ENCODE data around the gene ASIP.
A peak's percentile ranks its signal among the peaks of the same experiment; 100 is the strongest.
"Not testable (repeated sequence)": the region's sequence is repeated elsewhere in the genome, so short reads cannot be mapped to it uniquely, and the experiment has no call there.

The ASIP gene

GRCh38 chr20:34290471-34290870, 49.2 kb downstream of the ASIP start:
- no peak for DNase-seq

DNA sequence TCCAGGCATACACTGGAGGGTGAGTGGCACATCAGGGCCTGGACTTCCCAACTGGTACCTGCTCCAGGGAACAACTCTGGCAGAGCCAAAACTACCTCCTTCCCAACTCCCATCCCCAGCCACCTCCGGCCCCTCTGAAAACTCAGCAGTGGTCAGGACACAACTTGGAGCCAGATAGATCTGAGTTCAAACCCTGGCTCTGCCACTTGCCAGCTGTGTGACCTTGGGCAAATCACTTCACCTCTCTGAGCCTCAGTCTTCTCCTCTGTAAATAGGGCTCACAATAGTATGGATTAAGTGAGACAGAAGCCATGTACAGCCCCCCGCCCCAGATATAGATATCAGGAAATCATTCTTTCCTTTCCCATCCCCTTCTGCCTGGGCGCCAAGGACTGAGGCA, 51.3 kb downstream of the ASIP start:
- no peak for DNase-seq

DNA sequence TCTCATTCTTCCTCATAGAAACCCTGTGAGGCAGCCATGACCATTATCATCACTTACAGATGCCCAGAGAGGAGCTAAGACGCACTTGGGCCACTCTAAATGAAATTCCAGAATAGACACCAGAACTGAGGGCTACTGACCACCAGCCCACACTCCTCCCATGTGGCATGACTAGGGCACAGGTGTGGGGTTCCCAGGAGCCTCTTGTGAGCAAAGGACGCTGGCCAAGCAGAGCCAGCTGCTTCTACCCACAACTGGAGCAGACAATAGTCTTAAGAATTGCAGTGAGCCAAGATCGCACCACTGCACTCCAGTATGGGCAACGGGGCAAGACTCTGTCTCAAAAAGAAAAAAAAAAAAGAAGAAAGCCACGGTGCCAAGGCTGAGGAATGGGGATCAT, 51.9 kb downstream of the ASIP start:
- no peak for DNase-seq

- no peak for DNase-seq
These were observed 52.4 kb downstream of the ASIP start for GRCh38 chr20:34293589-34293988.

- DNase-seq: no peak
These were observed 53.3 kb downstream of the ASIP start for GRCh38 chr20:34294563-34294962.

DNA sequence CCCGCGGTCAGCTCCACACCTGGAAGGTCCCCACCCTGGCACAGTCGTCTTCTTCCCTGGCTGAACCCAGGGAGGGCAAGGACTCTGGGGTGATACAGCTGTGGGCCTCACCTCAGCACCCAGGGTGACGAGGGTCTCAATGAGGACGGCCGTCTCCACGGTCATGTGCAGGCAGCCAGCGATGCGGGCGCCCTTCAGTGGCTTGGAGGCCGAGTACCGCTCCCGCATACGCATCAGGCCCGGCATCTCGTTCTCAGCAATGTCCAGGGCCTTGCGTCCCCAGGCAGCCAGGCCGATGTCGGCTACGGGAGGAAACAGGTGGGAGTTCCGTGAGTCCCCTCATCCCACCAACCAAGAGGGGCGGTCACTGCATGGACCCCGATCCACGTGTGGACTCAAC, 54.1 kb downstream of the ASIP start:
- no peak for DNase-seq

GRCh38 chr20:34296468-34296867, 55.2 kb downstream of the ASIP start:
- no peak for DNase-seq

DNA sequence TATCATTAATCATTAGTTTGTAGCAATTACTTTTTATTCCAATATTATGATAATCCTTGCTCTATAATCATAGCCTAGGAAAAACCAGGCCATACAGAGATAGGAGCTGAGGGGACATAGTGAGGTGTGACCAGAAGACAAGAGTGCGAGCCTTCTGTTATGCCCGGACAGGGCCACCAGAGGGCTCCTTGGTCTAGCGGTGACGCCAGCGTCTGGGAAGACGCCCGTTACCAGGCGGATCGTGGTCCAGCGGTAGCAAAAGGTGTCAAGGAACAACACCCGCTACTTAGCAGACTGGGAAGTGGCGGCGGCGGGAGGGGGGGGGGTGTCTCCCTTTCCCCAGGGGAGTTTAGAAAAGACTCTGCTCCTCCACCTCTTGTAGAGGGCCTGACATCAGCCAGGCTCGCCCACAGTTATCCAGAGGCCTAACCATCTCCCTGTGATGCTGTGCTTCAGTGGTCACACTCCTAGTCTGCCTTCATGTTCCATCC, 57.1 kb downstream of the ASIP start:
- not testable (repeated sequence) for DNase-seq

DNA sequence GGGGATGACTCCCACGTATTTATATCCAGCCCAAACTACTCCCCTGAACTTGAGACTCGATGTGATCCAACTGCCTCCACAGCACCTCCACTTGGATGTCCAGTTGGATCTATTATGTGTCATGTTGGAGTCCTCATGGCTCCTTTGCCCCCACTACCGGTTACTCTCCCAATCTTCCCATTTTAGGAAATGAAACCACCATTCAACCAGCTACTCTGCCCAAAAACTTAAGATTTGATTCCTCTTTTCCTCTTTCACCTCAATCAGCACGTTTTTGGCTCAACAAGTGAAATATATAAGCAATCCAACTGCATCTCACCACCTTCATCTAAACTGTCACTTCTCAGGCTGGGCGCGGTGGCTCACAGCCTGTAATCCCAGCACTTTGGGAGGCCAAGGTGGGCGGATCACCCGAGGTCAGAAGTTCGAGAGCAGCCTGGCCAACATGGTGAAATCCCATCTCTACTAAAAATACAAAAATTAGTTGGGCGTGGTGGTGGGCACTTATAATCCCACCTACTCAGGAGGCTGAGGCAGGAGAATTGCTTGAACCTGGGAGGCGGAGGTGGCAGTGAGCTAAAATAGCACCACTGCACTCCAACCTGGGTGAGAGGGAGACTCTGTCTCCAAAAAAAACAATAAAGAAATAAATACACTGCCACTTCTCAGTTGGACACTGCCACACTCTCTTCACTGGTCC, 58.5 kb downstream of the ASIP start:
- no peak for DNase-seq

DNA sequence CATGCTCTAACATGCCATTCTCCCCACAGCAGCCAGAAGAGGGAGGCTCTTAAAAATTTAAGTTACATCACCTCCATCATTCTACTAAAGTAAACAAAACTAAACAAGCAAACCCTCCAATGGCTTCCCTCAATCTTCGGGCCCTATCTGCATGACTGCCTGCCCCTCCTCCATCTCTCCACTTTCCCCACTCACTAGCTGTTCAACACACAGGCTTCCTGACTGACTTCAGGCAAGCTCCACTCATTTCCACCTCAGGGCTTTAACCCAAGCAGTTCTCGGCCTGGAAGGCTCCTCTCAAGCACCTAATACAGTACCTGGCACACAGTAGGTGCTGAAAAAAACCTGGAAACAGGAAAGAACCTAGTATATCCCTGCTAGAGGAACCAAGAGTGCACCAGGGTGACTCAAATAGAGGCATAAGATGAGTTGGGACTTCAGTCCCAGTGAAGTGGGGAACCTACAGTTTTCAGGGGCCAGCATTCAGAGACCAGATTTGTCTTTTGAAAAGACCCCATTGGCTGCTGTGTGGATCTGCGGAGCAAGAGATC, 59.1 kb downstream of the ASIP start:
- DNase-seq: no peak

DNA sequence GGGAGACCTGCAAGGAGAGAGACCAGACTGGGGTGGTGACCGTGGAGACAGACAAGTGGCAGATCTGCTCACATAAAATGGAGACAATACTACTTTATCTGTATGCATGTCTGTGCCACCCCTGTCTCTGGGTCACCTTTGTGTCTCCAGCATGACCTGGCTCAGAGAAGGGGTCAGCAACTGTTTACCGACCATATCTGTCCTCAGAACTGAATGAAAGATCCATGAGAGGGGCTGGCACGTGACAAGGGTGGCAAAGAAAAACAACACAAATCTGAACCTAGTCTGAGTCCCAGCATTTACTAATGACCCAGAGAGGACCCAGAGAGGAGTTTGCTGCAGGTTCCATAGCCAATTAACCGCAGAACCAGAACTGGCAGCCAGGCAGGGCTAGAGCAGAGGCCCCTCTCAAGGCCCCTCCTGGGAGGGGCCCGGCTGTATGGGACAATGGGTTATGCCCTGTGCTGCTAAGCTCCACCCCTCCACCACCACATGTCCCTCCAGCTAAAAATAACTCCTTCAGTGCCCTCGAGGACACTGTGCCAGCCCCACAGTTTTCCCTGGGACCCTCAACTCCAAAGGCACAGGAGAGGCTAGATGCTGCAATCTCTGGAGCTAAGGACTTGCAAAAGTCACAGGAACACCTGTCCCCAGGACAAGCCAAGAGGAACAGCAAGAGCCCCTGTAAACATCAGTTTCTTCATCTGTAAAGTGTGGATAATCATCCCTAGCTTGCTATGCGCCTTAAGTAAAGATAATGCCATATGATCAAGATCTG, 59.8 kb downstream of the ASIP start:
- DNase-seq: no peak

DNA sequence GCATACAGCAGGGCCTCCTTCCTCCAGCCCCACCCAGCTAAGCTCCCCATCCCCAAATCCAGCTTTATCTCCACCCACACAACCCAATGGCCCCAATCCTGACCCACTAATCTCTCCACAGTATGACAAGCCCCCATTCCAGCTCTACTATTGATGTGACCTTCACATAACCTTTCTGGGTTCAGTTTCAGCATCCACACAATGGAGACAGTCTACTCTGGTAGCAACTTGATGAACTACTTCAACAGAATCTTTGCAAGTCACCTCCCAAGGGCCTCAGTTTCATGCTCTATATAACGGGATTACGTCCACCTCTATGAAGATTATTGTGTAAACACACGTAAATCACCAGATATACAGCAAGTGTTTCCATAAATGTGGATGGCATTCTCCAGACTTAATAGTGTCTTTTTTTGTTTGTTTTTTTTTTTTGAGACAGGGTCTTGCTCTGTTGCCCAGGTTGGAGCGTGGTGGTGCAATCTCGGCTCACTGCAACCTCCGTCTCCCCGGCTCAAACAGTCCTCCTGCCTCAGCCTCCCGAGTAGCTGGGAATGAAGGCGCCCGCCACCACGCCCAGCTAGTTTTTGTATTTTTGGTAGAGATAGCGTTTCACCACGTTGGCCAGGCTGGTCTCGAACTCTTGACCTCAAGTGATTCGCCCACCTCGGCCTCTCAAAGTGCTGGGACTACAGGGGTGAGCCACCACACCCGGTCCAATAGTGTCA, 60.5 kb downstream of the ASIP start:
- no peak for DNase-seq

GRCh38 chr20:34302312-34302722, 61.1 kb downstream of the ASIP start:
- no peak for DNase-seq

GRCh38 chr20:34302723-34303533, 61.7 kb downstream of the ASIP start, which contains the start of gene AHCY:
TSS of gene AHCY (minus strand) at chr20:34303355. CDS start at chr20:34303270, 85 bp downstream.
- DNase-seq: peak; percentile 89

- no peak for DNase-seq
These were observed 64.4 kb downstream of the ASIP start for GRCh38 chr20:34305333-34306230.

GRCh38 chr20:34309691-34310090, 68.5 kb downstream of the ASIP start:
- DNase-seq: no peak

DNA sequence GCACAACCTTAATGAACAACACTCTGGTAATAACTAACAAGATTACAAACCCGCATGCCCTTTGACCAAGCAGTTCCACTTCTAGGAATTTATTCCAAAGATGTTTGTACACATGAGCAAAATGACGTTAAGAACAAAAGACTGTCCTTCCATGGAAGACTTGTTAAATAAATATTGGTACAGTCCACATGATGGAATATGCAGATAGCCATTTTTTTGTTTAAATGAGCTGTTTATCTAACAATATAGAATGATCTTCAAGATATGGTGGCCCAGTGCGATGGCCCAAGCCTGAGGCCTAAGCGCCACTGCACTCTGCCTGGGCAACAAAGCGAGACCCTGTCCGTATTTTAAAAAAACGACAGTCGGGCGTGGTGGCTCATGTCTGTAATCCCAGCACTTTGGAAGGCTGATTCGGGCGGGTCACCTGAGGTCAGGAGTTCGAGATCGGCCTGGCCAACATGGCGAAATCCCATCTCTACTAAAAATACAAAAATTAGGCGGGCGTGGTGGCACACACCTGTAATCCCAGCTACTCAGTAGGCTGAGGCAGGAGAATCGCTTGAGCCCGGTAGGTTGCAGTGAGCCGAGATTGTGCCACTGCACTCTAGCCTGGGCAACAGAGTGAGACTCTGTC, 69.4 kb downstream of the ASIP start:
- DNase-seq: no peak

- no peak for DNase-seq
These were observed 70.1 kb downstream of the ASIP start for GRCh38 chr20:34311118-34312023.

DNA sequence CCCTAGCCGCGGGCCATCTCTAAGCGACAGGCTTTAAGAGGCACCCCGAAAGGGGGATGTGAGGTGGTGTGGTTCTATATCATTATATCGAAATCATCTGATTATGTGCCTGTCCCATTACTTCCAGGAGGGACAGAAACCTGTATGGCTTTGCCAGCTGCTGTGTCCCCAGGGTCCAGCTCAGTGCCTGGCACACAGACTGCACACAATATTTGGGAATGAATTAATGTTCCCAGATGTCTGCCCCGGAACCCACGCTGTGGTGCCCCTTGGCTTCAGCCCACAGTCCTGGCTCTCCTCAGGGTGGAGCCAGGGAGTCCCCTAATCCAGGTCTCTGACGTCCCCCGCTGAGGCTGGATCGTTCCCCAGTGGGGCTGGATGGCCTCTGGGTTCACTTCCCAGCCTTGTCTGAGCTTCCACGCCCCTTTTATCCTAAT, 70.8 kb downstream of the ASIP start:
- no peak for DNase-seq
